ENCODE measurements around the gene SLX9.

The SLX9 gene

GRCh38 chr21:44943005-44943685 is 3.3 kb downstream of the SLX9 start:
- no peak for DNase-seq (ENCODE audit: low read depth in 1 of 2, low spot score in 1 of 2)

GRCh38 chr21:44943686-44944550 is 4.1 kb downstream of the SLX9 start:
- TF ChIP-seq CTCF (IDR thresholded peaks at IDR 0.05; ENCODE audit: insufficient read depth, low read length) (no peak), REST (IDR thresholded peaks at IDR 0.05; ENCODE audit: insufficient replicate concordance, low read depth) (no peak), SPI1 (IDR thresholded peaks at IDR 0.05; ENCODE audit: borderline replicate concordance, low read depth) (no peak), GABPA (IDR thresholded peaks at IDR 0.05; ENCODE audit: low read depth) (no peak), POLR2AphosphoS5 (IDR thresholded peaks at IDR 0.05; ENCODE audit: low read depth) (no peak)
- Histone ChIP-seq H3K27ac (replicated peaks) (no peak overlapping the region), H3K4me3 (replicated peaks; ENCODE audit: insufficient read depth, low read length) (no peak overlapping the region), H3K27me3 (ENCODE audit: insufficient read depth, poor library complexity, severe bottlenecking) (no peaks in the 10 kb centered on the region)
- no peak for DNase-seq (ENCODE audit: low read depth in 1 of 2, low spot score in 1 of 2)

More at GRCh38 chr21:44943005-44943685, 3.3 kb downstream of the SLX9 start:
- no peak for TF ChIP-seq CTCF (IDR thresholded peaks at IDR 0.05; ENCODE audit: insufficient read depth, low read length)
- no peak for TF ChIP-seq GABPA (IDR thresholded peaks at IDR 0.05; ENCODE audit: low read depth)
- no peak for TF ChIP-seq SPI1 (IDR thresholded peaks at IDR 0.05; ENCODE audit: borderline replicate concordance, low read depth)
- TF ChIP-seq REST (IDR thresholded peaks at IDR 0.05; ENCODE audit: insufficient replicate concordance, low read depth): no peak
- no peak for TF ChIP-seq POLR2AphosphoS5 (IDR thresholded peaks at IDR 0.05; ENCODE audit: low read depth)
- Histone ChIP-seq H3K27me3 (ENCODE audit: insufficient read depth, poor library complexity, severe bottlenecking) (no peaks in the 10 kb centered on the region), H3K4me3 (replicated peaks; ENCODE audit: insufficient read depth, low read length) (no peak overlapping the region), H3K27ac (replicated peaks) (no peak overlapping the region)

- H3K27ac ChIP-seq (replicated peaks): no peak overlapping the region
- TF ChIP-seq CTCF (IDR thresholded peaks at IDR 0.05; ENCODE audit: insufficient read depth, low read length): no peak
- TF ChIP-seq REST (IDR thresholded peaks at IDR 0.05; ENCODE audit: insufficient replicate concordance, low read depth): no peak
- TF ChIP-seq POLR2AphosphoS5 (IDR thresholded peaks at IDR 0.05; ENCODE audit: low read depth): no peak
- no peak for TF ChIP-seq SPI1 (IDR thresholded peaks at IDR 0.05; ENCODE audit: borderline replicate concordance, low read depth)
- no peak for TF ChIP-seq GABPA (IDR thresholded peaks at IDR 0.05; ENCODE audit: low read depth)
- H3K27me3 ChIP-seq (ENCODE audit: insufficient read depth, poor library complexity, severe bottlenecking): no peaks in the 10 kb centered on the region
- no peak for DNase-seq (ENCODE audit: low read depth in 1 of 2, low spot score in 1 of 2)
- H3K4me3 ChIP-seq (replicated peaks; ENCODE audit: insufficient read depth, low read length): no peak overlapping the region
Observed at GRCh38 chr21:44944596-44944995, 4.8 kb downstream of the SLX9 start.

Data from HL-60 (cell line).